Stomach smooth muscle (tissue), 2 donors: ENCODE results near the gene DCST2.
A peak's percentile ranks its signal among the peaks of the same experiment; 100 is the strongest.

Source experiments
- H3K27ac ChIP-seq: one replicate; pipeline ENCODE4 v1.7.0; 2013; ENCODE audit warnings: mild to moderate bottlenecking, low read length, inconsistent platforms
- H3K27me3 ChIP-seq, 2 donors: one replicate each; pipeline ENCODE4 v1.7.0; 2013; ENCODE audit warnings: low read length in 2 of 2; ENCODE audit not compliant: insufficient read depth in 2 of 2, control insufficient read depth in 1 of 2
- H3K36me3 ChIP-seq, 2 donors: one replicate each; pipeline ENCODE4 v1.7.0; 2013; ENCODE audit warnings: low read length in 2 of 2; ENCODE audit not compliant: control insufficient read depth in 2 of 2, insufficient read depth in 2 of 2
- H3K4me1 ChIP-seq: one replicate; pipeline ENCODE4 v1.7.0; 2013; ENCODE audit warnings: low read length; ENCODE audit not compliant: control insufficient read depth, insufficient read depth
- H3K4me3 ChIP-seq, 2 donors: one replicate each; pipeline ENCODE4 v1.7.0; 2013; ENCODE audit warnings: low read length in 2 of 2
- H3K9ac ChIP-seq, 2 donors: one replicate each; pipeline ENCODE4 v1.7.0; 2013; ENCODE audit warnings: low read length in 2 of 2, mild to moderate bottlenecking in 1 of 2
- H3K9me3 ChIP-seq, 2 donors: one replicate each; pipeline ENCODE4 v1.7.0; 2013; ENCODE audit warnings: low read length in 2 of 2; ENCODE audit not compliant: control insufficient read depth in 2 of 2
- donor health status: healthy.
- donor health status: Pancreatic carcinoma.

Gene DCST2

DNA sequence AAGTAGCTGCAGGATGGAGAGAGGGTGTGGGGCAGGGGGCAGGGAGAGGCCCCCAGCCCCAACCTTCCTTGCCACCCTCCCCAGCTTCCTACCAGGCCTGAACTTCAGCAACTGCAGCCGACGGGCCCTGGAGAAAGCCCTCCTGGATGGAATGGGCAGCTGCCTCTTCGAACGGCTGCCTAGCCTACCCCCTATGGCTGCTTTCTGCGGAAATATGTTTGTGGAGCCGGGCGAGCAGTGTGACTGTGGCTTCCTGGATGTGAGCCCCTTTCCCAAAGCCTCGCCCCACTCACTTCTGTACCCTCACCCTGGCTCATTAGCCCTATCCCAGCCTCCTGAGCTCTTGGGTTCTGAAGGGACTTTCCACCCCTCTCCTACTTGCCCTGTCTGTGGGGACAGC lies 23.5 kb upstream of the DCST2 start:
- Histone ChIP-seq H3K4me3 (no peak overlapping the region), H3K9me3 (no peaks in the 10 kb centered on the region), H3K9ac (no peak overlapping the region), H3K4me1 (peaks cover 18% of the 10 kb centered on the region), H3K27me3 (no peaks in the 10 kb centered on the region), H3K27ac (no peak overlapping the region), H3K36me3 (peaks cover 33 to 35% of the 10 kb centered on the region in 2 donors)

DNA sequence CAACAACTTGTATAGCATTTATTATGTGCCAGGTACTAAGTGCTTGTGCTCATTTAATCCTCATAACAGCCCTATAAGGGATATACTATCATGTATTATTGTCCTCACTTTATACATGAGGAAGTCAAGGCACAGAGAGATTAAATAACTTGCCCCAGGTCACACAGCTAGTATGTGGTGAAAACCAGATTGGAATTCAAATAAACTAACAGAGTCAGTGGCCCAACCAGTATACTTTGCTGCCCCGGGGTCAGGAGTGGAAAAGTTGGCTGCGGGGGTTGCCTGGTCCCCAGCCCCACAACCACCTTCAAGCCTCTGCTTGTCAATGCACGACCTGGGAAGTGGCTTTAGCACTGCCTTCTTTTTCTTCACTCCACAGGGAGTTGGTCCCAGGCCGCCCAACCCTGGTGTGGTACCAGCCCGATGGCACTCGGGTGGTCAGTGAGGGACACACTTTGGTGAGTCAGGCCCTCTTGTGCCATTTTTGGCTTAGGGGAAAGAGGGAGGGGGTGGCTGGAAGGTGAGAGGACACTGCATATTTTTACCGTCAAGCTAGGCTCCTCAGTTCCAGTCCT lies 20.0 kb upstream of the DCST2 start:
- no peak overlapping the region for H3K9ac ChIP-seq
- H3K27me3 ChIP-seq, result no peaks in the 10 kb centered on the region
- H3K4me3 ChIP-seq, result no peak overlapping the region
- peaks cover 38% of the 10 kb centered on the region for H3K4me1 ChIP-seq
- H3K27ac ChIP-seq, result no peak overlapping the region
- H3K9me3 ChIP-seq, result no peaks in the 10 kb centered on the region
- peaks cover 31% of the 10 kb centered on the region in 2 donors for H3K36me3 ChIP-seq

DNA sequence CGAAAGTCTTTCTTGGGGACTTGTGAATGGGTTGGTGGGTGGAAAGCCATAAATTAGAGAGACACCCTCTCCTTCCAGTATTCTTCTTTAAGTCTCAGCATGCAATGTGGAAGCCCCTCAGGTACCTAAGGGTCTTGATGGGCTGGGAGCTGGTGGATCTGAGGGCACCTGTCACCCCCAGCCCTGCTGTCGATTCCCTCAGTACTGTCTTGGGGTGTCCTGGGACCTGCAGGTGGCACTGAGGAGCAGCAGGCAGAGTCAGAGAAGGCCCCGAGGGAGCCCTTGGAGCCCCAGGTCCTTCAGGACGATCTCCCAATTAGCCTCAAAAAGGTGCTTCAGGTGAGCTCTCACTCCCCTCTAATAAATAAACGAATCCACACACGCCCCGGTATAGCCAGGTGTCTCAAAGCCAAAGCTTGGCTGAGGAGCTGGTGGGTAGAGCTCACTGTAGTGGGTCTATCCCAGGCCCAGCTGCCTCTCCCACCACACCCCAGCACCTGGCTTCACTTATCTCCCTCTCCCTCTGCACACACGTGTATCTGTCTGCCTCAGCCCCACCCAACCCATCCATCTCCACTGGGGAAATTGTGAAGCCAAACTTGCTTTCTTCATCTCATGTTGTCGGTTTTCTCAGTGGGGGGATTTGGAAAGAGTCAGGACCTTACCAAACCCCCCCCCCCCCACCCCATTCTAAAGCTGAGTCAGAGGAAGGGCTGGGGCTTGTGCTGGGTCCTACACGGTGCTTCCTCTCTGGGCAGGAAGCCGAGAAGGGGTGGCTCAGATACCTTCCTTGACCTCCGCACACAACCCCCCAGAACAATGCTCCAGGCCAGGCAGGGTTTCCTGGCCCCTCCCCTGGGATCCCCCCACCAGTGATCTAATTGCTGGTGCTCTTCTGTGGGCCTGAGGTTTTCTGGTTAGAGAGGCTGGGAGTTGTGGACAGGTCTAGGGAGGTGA lies 19.1 kb upstream of the DCST2 start:
- H3K9ac ChIP-seq, result peak overlapping the region; percentile 21 to 76
- H3K4me1 ChIP-seq, result peaks cover 38% of the 10 kb centered on the region
- H3K4me3 ChIP-seq, result peak overlapping the region; percentile 69 to 83
- H3K9me3 ChIP-seq, result no peaks in the 10 kb centered on the region
- H3K27me3 ChIP-seq, result no peaks in the 10 kb centered on the region
- H3K27ac ChIP-seq, result peak overlapping the region; percentile 77
- H3K36me3 ChIP-seq, result peaks cover 22% of the 10 kb centered on the region in 2 donors

DNA sequence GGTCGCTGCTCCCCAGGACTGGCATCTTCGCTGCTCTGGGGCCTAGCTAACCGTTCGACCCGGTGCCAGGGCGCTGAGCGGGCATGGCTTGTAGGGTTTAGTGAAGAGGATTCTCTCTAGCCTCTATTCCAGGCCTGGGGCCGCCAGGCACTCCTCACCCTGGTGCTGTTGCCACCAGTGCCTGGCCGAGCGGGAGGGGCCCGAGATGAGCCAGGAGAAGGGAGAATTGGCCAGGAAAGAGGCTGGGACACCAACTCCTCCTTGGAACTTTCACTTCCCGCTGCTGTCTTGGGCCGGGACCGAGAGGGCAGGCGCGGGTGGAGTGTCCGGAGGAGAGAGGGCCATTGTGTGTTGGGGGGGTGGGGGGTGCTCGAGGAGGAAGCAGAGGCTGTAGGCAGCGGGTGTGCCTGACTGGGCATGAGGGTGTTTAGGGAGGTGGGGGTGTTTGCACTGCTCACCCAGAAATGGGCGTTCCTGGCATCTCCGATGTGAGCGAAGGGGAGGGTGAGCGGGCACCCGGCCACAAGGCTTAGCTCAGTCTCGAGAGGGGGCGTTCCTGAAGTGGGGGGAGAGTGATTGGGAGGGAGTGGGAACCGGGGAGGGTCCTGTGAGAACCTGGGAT lies 18.3 kb upstream of the DCST2 start:
- H3K27me3 ChIP-seq, result no peaks in the 10 kb centered on the region
- H3K4me3 ChIP-seq, result peak overlapping the region; percentile 69 to 83
- H3K27ac ChIP-seq, result peak overlapping the region; percentile 77
- no peaks in the 10 kb centered on the region for H3K9me3 ChIP-seq
- H3K4me1 ChIP-seq, result peaks cover 38% of the 10 kb centered on the region
- H3K9ac ChIP-seq, result peak overlapping the region; percentile 71 to 76
- H3K36me3 ChIP-seq, result peaks cover 13 to 19% of the 10 kb centered on the region in 2 donors

DNA sequence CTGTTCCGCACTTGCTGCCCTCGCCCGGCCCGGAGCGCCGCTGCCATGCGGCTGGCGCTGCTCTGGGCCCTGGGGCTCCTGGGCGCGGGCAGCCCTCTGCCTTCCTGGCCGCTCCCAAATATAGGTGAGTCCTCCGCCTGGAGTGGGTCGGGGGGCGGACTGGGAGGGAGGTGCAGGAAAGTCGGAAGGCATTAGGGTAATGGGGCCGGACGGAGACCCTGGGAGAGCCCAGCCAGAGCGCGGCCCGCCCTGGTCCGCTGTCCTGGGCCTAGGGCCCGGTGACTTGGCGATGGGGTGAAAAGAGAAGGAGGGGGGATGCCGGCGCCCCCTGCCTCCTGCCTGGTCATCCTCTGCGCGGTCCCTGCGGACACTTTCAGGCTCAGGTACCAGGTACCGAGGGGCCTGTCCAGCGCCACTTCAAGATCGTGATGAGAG lies 17.8 kb upstream of the DCST2 start:
- Histone ChIP-seq H3K36me3 (peaks cover 8 to 16% of the 10 kb centered on the region in 2 donors), H3K4me1 (peaks cover 38% of the 10 kb centered on the region), H3K4me3 (peak overlapping the region; percentile 69 to 83), H3K27ac (peak overlapping the region; percentile 77), H3K9me3 (no peaks in the 10 kb centered on the region), H3K27me3 (no peaks in the 10 kb centered on the region), H3K9ac (peak overlapping the region; percentile 71 to 76)

DNA sequence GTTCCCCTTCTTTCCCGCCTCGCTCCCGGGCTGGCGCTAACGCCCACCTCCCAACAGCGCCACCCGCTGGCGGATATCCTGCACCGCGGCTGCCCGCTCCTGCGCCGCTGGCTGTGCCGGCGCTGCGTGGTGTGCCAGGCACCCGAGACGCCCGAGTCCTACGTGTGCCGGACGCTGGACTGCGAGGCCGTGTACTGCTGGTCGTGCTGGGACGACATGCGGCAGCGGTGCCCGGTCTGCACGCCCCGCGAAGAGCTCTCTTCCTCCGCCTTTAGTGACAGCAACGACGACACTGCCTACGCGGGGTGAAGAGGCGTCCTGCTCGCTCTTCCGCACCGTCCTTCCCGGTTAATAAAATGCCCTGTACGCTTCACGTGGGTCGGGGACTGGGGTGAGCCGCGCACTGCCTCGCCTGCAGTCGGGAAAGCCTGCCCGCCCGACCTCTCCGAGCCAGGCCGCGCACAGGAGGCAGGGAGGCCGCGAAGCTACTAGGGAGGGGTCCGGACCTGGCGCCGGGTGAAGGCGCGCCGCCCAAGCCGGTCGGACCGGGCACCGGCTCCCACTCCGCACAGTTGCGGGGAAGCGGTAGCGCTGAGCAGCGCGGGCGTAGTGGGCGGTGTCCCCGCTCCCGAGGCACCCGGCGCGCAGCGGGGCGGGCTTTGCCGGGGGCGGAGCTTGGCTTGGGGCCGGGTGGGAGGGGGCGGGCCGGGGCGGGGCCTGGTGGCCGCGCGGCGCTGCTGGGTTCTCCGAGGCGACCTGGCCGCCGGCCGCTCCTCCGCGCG lies 17.2 kb upstream of the DCST2 start, which contains the start of gene ADAM15:
ADAM15 (plus strand) TSS at position 757 of the 782 bp plus-strand sequence. CDS start 71 bp downstream, outside the sequence.
- no peaks in the 10 kb centered on the region for H3K9me3 ChIP-seq
- peak within 1 kb of the TSS; percentile 72 to 83 for H3K4me3 ChIP-seq
- H3K36me3 ChIP-seq, result peaks cover 4 to 10% of the 10 kb centered on the region in 2 donors
- H3K27me3 ChIP-seq, result no peaks in the 10 kb centered on the region
- peak within 1 kb of the TSS; percentile 77 for H3K27ac ChIP-seq
- H3K9ac ChIP-seq, result peak within 1 kb of the TSS; percentile 71 to 76
- peaks cover 38% of the 10 kb centered on the region for H3K4me1 ChIP-seq

DNA sequence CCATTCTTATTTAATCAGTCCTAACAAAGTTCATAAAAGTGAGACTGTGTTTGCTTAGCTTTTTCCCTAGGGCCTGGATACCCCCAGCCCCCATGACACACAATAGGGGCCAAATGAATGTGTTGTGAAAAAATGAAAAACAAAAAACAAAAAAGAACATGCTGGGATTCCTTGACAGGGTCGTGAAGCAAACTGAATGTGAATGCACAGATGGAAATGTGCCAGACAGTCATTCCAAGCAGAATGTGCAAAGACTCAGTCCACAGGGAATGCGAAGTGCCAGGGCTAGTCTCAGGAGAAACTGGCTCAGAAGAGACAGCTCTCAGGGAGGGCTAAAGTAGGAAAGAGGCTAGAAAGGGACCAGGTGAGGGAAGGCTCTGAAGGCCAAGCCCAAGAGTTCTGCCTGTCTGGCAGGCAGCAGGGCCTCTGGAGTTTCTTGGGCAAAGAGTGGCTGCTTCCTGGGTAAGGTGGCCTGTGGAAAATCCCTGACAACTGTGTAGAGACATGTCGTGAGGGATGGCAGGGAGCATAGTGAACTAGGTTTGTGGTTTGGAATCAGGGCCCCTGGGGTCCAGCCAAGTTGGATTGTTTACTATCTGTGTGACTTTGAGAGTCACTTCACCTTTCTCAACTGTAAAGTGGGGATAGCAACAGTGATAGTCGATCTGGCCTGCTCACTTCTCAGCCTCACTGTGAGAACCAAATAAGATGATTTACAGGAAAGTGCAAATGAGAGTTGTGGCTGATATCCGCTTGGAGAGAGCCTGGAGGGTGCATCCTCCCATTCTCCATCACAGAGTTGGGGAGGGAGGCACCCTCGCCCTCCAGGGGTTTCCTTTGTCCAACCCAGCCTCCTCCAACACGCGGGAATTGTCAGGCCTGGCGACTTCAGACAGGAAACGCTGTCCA lies 16.3 kb upstream of the DCST2 start:
- peak overlapping the region; percentile 54 to 62 for H3K9ac ChIP-seq
- peaks cover 39% of the 10 kb centered on the region for H3K4me1 ChIP-seq
- no peaks in the 10 kb centered on the region for H3K27me3 ChIP-seq
- H3K36me3 ChIP-seq, result peaks cover 4 to 6% of the 10 kb centered on the region in 2 donors
- H3K9me3 ChIP-seq, result no peaks in the 10 kb centered on the region
- peak overlapping the region; percentile 72 to 83 for H3K4me3 ChIP-seq
- H3K27ac ChIP-seq, result peak overlapping the region; percentile 74

DNA sequence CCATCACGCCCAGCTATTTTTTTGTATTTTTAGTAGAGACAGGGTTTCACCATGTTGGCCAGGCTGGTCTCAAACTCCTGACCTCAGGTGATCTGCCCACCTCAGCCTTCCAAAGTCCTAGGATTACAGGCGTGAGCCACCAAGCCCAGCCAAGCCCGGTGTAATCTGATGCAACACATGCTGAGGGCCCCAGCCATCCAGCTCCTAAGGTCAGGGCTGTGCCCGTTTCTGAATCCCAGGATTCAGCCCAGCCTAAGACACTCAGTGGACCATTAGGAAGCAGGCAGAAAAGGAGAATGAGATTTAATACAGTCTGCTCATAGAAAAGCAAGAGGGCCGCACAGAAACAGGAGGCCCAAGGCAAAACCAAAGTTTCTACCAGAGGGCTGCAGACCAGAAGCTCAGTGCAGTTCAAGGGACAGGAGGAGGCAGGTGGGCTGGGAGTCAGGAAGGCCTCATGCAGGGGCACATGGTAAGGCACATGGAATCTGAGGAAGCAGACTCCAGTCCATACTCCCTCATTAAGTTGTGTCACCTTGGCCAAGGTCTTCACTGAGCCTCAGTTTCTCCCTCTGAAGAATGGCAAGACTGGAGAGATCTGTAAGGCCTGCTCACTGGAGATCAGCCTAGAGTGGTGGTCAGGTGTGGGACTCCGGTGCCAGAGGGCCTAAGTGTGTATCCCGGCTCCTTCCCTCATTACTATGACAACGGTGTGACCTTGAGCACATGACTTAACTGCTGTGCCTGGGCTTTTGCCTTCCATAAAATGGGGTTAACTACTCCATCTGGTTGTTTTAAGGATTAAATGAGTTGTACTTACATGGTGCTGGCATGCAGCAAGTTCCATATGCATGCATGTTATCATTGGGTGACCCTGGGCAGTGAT lies 15.1 kb upstream of the DCST2 start:
- Histone ChIP-seq H3K4me1 (peaks cover 41% of the 10 kb centered on the region), H3K27me3 (no peaks in the 10 kb centered on the region), H3K27ac (peak overlapping the region; percentile 74), H3K36me3 (no peaks in the 10 kb centered on the region), H3K9ac (no peak overlapping the region), H3K4me3 (no peak overlapping the region), H3K9me3 (no peaks in the 10 kb centered on the region)
